ENCODE data around the gene ISCU.
"Not testable (repeated sequence)": the region's sequence is repeated elsewhere in the genome, so short reads cannot be mapped to it uniquely, and the experiment has no call there.

The ISCU gene

GRCh38 chr12:108590463-108590862, 28.1 kb downstream of the ISCU start:
- not testable (repeated sequence) for H3K27me3 Mint-ChIP-seq; H3K36me3 Mint-ChIP-seq (ENCODE audit: insufficient read depth); H3K4me3 Mint-ChIP-seq; DNase-seq (ENCODE audit: low spot score in 2 of 2); ATAC-seq (replicated peaks; ENCODE audit: extremely low read depth, poor library complexity, severe bottlenecking); H3K4me1 Mint-ChIP-seq; H3K9me3 Mint-ChIP-seq; H3K27ac Mint-ChIP-seq (ENCODE audit: low read depth)

GRCh38 chr12:108591267-108591980, 29.0 kb downstream of the ISCU start:
- DNase-seq (ENCODE audit: low spot score in 2 of 2): no peak

GRCh38 chr12:108592033-108592909, 29.9 kb downstream of the ISCU start:
- no peak for DNase-seq (ENCODE audit: low spot score in 2 of 2)
- H3K4me3 Mint-ChIP-seq: no peak overlapping the region
- H3K27ac Mint-ChIP-seq (ENCODE audit: low read depth): no peak overlapping the region
- no peaks in the 10 kb centered on the region for H3K9me3 Mint-ChIP-seq
- no peaks in the 10 kb centered on the region for H3K4me1 Mint-ChIP-seq
- no peaks in the 10 kb centered on the region for H3K36me3 Mint-ChIP-seq (ENCODE audit: insufficient read depth)
- ATAC-seq (replicated peaks; ENCODE audit: extremely low read depth, poor library complexity, severe bottlenecking): no peak
- H3K27me3 Mint-ChIP-seq: no peaks in the 10 kb centered on the region

More at GRCh38 chr12:108591267-108591980, 29.0 kb downstream of the ISCU start:
- ATAC-seq (replicated peaks; ENCODE audit: extremely low read depth, poor library complexity, severe bottlenecking): no peak
- H3K36me3 Mint-ChIP-seq (ENCODE audit: insufficient read depth): no peaks in the 10 kb centered on the region
- H3K27me3 Mint-ChIP-seq: peaks cover 2% of the 10 kb centered on the region
- no peaks in the 10 kb centered on the region for H3K9me3 Mint-ChIP-seq
- H3K4me1 Mint-ChIP-seq: no peaks in the 10 kb centered on the region
- H3K27ac Mint-ChIP-seq (ENCODE audit: low read depth): no peak overlapping the region
- no peak overlapping the region for H3K4me3 Mint-ChIP-seq

- Mint-ChIP-seq H3K9me3 (no peaks in the 10 kb centered on the region), H3K27ac (ENCODE audit: low read depth) (no peak overlapping the region), H3K27me3 (no peaks in the 10 kb centered on the region), H3K36me3 (ENCODE audit: insufficient read depth) (no peaks in the 10 kb centered on the region), H3K4me1 (no peaks in the 10 kb centered on the region), H3K4me3 (no peak overlapping the region)
- DNase-seq (ENCODE audit: low spot score in 2 of 2) (no peak), ATAC-seq (replicated peaks; ENCODE audit: extremely low read depth, poor library complexity, severe bottlenecking) (no peak)
These were observed 32.0 kb downstream of the ISCU start for GRCh38 chr12:108594323-108594903.

- Mint-ChIP-seq H3K4me3 (no peak overlapping the region), H3K36me3 (ENCODE audit: insufficient read depth) (no peaks in the 10 kb centered on the region), H3K4me1 (no peaks in the 10 kb centered on the region), H3K9me3 (no peaks in the 10 kb centered on the region), H3K27me3 (no peaks in the 10 kb centered on the region), H3K27ac (ENCODE audit: low read depth) (no peak overlapping the region)
- DNase-seq (ENCODE audit: low spot score in 2 of 2) (no peak), ATAC-seq (replicated peaks; ENCODE audit: extremely low read depth, poor library complexity, severe bottlenecking) (no peak)
These were observed 32.7 kb downstream of the ISCU start for GRCh38 chr12:108594960-108595710.

- ATAC-seq (replicated peaks; ENCODE audit: extremely low read depth, poor library complexity, severe bottlenecking) (no peak), DNase-seq (ENCODE audit: low spot score in 2 of 2) (no peak)
- Mint-ChIP-seq H3K36me3 (ENCODE audit: insufficient read depth) (no peaks in the 10 kb centered on the region), H3K27ac (ENCODE audit: low read depth) (no peak overlapping the region), H3K9me3 (no peaks in the 10 kb centered on the region), H3K4me3 (no peak overlapping the region), H3K4me1 (no peaks in the 10 kb centered on the region), H3K27me3 (no peaks in the 10 kb centered on the region)
These were observed 33.6 kb downstream of the ISCU start for GRCh38 chr12:108595711-108596647.

- DNase-seq (ENCODE audit: low spot score in 2 of 2): no peak
- H3K27ac Mint-ChIP-seq (ENCODE audit: low read depth): no peak overlapping the region
These were observed 34.6 kb downstream of the ISCU start for GRCh38 chr12:108596854-108597558.

GRCh38 chr12:108597559-108598471, 35.4 kb downstream of the ISCU start, which contains the start of gene TMEM119:
TMEM119 (minus strand) TSS chr12:108598084; CDS start chr12:108592383, 5,701 bp downstream.
- no peak within 1 kb of the TSS for H3K4me3 Mint-ChIP-seq
- no peaks in the 10 kb centered on the region for H3K4me1 Mint-ChIP-seq
- ATAC-seq (replicated peaks; ENCODE audit: extremely low read depth, poor library complexity, severe bottlenecking) (no peak), DNase-seq (ENCODE audit: low spot score in 2 of 2) (no peak)
- no peaks in the 10 kb centered on the region for H3K27me3 Mint-ChIP-seq
- H3K27ac Mint-ChIP-seq (ENCODE audit: low read depth): no peak within 1 kb of the TSS
- no peaks in the 10 kb centered on the region for H3K9me3 Mint-ChIP-seq
- no peaks in the 10 kb centered on the region for H3K36me3 Mint-ChIP-seq (ENCODE audit: insufficient read depth)

More at GRCh38 chr12:108596854-108597558, 34.6 kb downstream of the ISCU start:
- Mint-ChIP-seq H3K4me3 (no peak overlapping the region), H3K9me3 (no peaks in the 10 kb centered on the region), H3K27me3 (no peaks in the 10 kb centered on the region), H3K4me1 (no peaks in the 10 kb centered on the region), H3K36me3 (ENCODE audit: insufficient read depth) (no peaks in the 10 kb centered on the region)
- no peak for ATAC-seq (replicated peaks; ENCODE audit: extremely low read depth, poor library complexity, severe bottlenecking)

GRCh38 chr12:108598553-108599250, 36.3 kb downstream of the ISCU start:
- no peak overlapping the region for H3K27ac Mint-ChIP-seq (ENCODE audit: low read depth)
- ATAC-seq (replicated peaks; ENCODE audit: extremely low read depth, poor library complexity, severe bottlenecking): no peak
- H3K36me3 Mint-ChIP-seq (ENCODE audit: insufficient read depth): no peaks in the 10 kb centered on the region
- no peaks in the 10 kb centered on the region for H3K9me3 Mint-ChIP-seq
- no peak overlapping the region for H3K4me3 Mint-ChIP-seq
- DNase-seq (ENCODE audit: low spot score in 2 of 2): no peak
- no peaks in the 10 kb centered on the region for H3K4me1 Mint-ChIP-seq
- no peaks in the 10 kb centered on the region for H3K27me3 Mint-ChIP-seq

- no peaks in the 10 kb centered on the region for H3K4me1 Mint-ChIP-seq
- no peak overlapping the region for H3K4me3 Mint-ChIP-seq
- H3K27me3 Mint-ChIP-seq: no peaks in the 10 kb centered on the region
- DNase-seq (ENCODE audit: low spot score in 2 of 2) (no peak), ATAC-seq (replicated peaks; ENCODE audit: extremely low read depth, poor library complexity, severe bottlenecking) (no peak)
- H3K36me3 Mint-ChIP-seq (ENCODE audit: insufficient read depth): no peaks in the 10 kb centered on the region
- no peak overlapping the region for H3K27ac Mint-ChIP-seq (ENCODE audit: low read depth)
- no peaks in the 10 kb centered on the region for H3K9me3 Mint-ChIP-seq
These were observed 37.1 kb downstream of the ISCU start for GRCh38 chr12:108599541-108599940.
